ENCODE measurements around the gene HNMT. TPM values are rescaled to one million over a fixed set of nuclear protein-coding genes. Genes with fewer than 3 reads are reported as not detected.

The HNMT gene
- total RNA-seq, 4 donors from 2014 or later = 18.1 to 63.9 (median 31.5) TPM

DNA sequence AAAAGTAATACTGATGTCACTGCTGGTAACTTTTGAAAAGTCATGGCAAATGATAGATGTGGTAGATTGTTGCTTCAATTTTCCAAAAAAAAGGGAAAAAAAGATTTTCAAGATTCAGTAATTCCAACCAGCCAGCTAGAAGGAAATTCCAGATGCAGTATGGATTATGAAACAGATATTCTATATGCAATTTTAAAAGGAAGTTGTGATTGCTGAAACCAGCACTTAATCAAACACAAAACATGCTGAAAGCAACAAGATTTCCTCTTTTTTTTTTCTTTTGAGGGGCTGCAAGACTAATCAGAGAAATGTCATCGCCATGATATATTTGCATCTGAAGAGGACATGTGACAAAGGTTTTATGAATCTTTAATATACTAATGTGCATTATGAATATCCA lies 5.1 kb upstream of the HNMT start:
- TF ChIP-seq POLR2A (IDR thresholded peaks at IDR 0.05) (no peak), EP300 (IDR thresholded peaks at IDR 0.05) (no peak)
- TF ChIP-seq, protein P1, sequence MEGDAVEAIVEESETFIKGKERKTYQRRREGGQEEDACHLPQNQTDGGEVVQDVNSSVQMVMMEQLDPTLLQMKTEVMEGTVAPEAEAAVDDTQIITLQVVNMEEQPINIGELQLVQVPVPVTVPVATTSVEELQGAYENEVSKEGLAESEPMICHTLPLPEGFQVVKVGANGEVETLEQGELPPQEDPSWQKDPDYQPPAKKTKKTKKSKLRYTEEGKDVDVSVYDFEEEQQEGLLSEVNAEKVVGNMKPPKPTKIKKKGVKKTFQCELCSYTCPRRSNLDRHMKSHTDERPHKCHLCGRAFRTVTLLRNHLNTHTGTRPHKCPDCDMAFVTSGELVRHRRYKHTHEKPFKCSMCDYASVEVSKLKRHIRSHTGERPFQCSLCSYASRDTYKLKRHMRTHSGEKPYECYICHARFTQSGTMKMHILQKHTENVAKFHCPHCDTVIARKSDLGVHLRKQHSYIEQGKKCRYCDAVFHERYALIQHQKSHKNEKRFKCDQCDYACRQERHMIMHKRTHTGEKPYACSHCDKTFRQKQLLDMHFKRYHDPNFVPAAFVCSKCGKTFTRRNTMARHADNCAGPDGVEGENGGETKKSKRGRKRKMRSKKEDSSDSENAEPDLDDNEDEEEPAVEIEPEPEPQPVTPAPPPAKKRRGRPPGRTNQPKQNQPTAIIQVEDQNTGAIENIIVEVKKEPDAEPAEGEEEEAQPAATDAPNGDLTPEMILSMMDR (IDR thresholded peaks at IDR 0.05) = no peak
- no peaks in the 10 kb centered on the region for H3K9me3 ChIP-seq
- no peak overlapping the region for H3K4me3 ChIP-seq
- no peaks in the 10 kb centered on the region for H3K27me3 ChIP-seq
- DNase-seq (ENCODE audit: low spot score in 2 of 2) = no peak
- H3K4me1 ChIP-seq = peaks cover 0 to 10% (median 4%) of the 10 kb centered on the region in 4 donors
- no peaks in the 10 kb centered on the region for H3K36me3 ChIP-seq
- WGBS, 2 donors = 68 to 83% methylated on average over 1 of the region's 1 CpG
- no peak overlapping the region for H3K27ac ChIP-seq

GRCh38 chr2:137960223-137960622 lies 4.0 kb upstream of the HNMT start:
- H3K4me3 ChIP-seq = no peak overlapping the region
- H3K27ac ChIP-seq = peak overlapping the region in 1 of 4 donors; percentile 12
- WGBS, 2 donors = 80 to 88% methylated on average over 4 of the region's 4 CpGs
- TF ChIP-seq EP300 (IDR thresholded peaks at IDR 0.05) = no peak
- TF ChIP-seq POLR2A (IDR thresholded peaks at IDR 0.05) = no peak
- TF ChIP-seq, protein P1 (IDR thresholded peaks at IDR 0.05) = no peak
- no peaks in the 10 kb centered on the region for H3K9me3 ChIP-seq
- H3K36me3 ChIP-seq = no peaks in the 10 kb centered on the region
- H3K27me3 ChIP-seq = no peaks in the 10 kb centered on the region
- no peak for DNase-seq (ENCODE audit: low spot score in 2 of 2)
- peaks cover 0 to 15% (median 4%) of the 10 kb centered on the region in 4 donors for H3K4me1 ChIP-seq

DNA sequence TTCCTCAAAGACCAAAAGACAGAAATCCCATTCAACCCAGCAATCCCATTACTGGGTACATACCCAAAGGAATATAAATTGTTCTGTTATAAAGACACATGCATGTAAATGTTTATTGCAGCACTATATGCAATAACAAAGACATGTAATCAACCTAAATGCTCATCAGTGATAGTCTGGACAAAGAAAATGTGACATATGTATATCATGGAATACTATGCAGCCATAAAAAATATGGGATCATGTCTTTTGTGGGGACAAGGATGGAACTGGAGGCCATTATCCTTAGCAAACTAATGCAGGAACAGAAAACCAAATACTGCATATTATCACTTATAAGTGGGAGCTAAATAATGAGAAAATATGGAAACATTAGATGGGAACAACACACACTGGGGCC lies 2.7 kb upstream of the HNMT start:
- Histone ChIP-seq H3K4me1 (peaks cover 0 to 22% (median 4%) of the 10 kb centered on the region in 4 donors), H3K36me3 (no peaks in the 10 kb centered on the region), H3K27me3 (no peaks in the 10 kb centered on the region), H3K4me3 (no peak overlapping the region), H3K27ac (no peak overlapping the region), H3K9me3 (no peaks in the 10 kb centered on the region)
- no peak for DNase-seq (ENCODE audit: low spot score in 2 of 2)
- no peak for TF ChIP-seq POLR2A (IDR thresholded peaks at IDR 0.05)
- TF ChIP-seq, protein P1 (IDR thresholded peaks at IDR 0.05) = no peak
- TF ChIP-seq EP300 (IDR thresholded peaks at IDR 0.05) = no peak

DNA sequence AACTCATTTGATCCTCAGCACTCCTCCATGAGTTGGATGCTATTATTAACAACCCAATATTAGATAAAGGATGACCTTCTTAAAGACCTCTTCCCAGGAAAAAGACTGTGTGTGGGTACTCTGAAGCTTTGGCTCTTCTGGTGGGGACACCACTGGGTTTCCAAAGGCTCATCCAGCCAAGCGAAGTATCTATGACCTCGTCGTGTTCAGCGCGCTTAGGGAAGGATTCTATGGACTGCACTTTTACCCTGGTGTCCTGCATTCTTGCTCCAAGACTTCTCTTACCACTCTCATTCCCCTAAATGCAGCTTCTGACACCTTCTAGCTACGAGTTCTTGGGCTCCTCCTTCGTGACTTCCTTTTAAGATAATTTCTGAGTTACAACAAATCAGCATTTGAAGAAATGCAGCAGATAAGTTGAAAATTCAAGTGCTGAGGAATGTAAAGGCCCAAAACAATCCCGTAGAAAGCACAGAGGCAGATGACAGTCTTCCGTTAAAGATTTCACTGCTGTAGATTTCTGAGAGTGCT lies 673 bp upstream of the HNMT start:
- Histone ChIP-seq H3K27ac (peak overlapping the region; percentile 46 to 85 (median 66)), H3K9me3 (no peaks in the 10 kb centered on the region), H3K27me3 (no peaks in the 10 kb centered on the region), H3K4me1 (peaks cover 0 to 26% (median 4%) of the 10 kb centered on the region in 4 donors), H3K36me3 (no peaks in the 10 kb centered on the region), H3K4me3 (peak overlapping the region in 2 of 4 donors; percentile 38 to 49)
- no peak for DNase-seq (ENCODE audit: low spot score in 2 of 2)
- WGBS, 2 donors = 63 to 64% methylated on average over 9 of the region's 9 CpGs
- TF ChIP-seq, protein P1 (IDR thresholded peaks at IDR 0.05) = no peak
- TF ChIP-seq POLR2A (IDR thresholded peaks at IDR 0.05) = no peak
- no peak for TF ChIP-seq EP300 (IDR thresholded peaks at IDR 0.05)

DNA sequence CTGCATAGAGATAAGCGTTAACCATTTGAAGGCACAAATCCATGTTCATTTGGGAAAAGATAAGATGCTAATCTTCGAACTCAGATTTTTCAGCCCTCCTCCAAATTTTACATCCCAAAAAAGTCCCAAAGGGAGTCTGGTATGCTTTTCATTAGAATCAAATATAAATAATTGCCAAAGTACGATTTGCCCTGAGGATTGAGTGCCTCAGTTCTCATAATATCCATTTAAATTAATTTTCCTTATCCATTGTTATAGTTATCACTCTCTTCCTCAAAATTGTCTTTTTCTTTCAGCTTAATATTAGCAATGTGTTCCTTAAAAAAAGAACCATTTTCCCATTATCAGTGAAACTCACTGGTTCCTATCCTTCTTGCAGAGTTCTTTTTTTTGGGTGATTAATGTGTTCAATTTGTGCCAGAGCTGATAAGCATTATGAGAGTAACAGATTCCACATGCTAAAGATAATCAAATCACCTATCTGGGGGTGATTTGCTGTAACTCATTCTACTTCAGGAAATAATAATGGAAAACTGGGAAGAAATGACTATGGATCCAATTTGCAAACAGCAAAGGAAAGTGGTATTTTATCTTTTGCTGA lies 686 bp downstream of the HNMT start:
- Histone ChIP-seq H3K9me3 (no peaks in the 10 kb centered on the region), H3K27ac (peak overlapping the region; percentile 46 to 85 (median 66)), H3K27me3 (no peaks in the 10 kb centered on the region), H3K4me1 (peaks cover 0 to 39% (median 9%) of the 10 kb centered on the region in 4 donors), H3K4me3 (peak overlapping the region; percentile 31 to 49 (median 38)), H3K36me3 (no peaks in the 10 kb centered on the region)
- WGBS, 2 donors = 59 to 62% methylated on average over 3 of the region's 3 CpGs
- TF ChIP-seq EP300 (IDR thresholded peaks at IDR 0.05) (no peak), POLR2A (IDR thresholded peaks at IDR 0.05) (no peak)
- TF ChIP-seq, protein P1 (IDR thresholded peaks at IDR 0.05) = no peak
- no peak for DNase-seq (ENCODE audit: low spot score in 2 of 2)

Measured in tibial nerve (tissue), 4 donors.